Activated CD8-positive, alpha-beta memory T cell treated with anti-CD3 and anti-CD28 coated beads for 4 hours (primary cell): ENCODE results near the gene ANGPTL2.

ENCODE experiments used
- DNase-seq, 2 donors: peaks; one replicate each; pipeline ENCODE4 v3.0.0-alpha.2; 2020; ENCODE audit warnings: low read depth in 2 of 2

ANGPTL2 gene

DNA sequence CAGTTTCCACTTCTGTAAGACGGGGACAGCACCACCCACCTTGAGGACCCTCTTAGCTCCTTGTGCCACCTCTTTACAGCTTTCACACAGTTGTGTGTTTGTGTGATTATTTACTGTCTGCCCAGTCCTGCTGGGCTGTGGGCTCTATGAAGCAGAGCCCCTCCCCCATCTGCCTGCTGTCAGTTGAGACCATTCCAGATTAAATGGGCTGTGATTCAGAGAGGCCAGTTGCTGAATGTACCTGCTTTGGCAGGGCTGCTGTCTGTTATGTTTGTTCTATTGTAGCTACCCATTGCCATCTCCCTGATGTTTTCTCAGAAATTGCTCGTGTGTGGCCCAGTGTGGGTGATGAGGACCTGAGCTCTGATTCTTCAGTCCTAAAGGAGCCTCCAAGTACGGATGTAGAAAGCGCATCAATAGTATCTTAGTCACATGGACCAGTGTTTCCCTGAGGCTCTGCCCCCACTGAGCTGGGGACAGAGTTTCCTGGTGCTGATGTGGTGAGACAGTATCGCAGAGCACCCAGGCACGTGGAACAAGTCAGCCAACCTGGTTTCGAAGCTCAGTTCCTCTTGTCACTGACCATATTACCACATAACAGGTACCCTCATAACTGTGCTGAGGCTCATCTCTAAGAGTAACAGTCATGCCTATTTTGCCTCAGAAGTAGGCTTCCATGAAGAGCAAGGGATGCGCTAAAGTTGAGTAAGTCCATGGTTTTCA is 3.7 kb downstream of the ANGPTL2 start:
- no peak for DNase-seq

DNA sequence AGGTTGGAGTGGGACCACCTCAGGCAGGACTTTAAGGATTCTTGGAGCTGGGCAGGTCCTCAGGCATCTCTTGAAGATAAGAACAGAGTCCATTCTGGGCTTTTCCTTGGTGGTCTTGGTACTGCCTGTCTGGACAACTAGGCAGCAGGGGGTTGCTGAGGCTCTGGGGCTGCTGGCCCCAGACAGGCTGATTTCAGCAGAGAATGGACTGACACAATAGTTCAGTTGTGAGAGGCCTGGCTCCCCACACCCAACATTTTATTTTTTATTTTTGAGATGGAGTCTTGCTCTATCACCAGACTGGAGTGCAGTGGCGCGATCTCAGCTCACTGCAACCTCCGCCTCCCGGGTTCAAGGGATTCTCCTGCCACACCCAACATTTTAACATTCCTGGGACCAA is 4.6 kb downstream of the ANGPTL2 start:
- no peak for DNase-seq

DNA sequence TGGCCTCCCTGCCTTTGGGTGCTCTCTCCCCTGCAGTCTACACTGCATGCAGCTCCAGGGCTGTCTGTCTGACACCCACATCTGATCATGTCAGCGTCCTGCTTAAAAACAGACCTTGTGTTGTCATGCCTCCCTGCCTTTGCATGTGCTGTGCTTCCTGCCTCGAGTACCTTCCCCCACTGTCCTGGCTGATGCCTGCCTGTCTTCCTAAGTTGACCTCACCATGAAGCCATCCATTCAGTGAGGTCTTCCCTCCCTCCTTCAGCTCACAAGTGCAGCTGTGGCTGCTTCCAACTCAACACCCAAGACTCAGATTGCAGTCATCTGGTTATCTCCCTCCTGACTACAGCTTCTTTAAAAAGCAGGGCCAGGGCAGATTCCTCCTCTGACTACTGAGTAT is 5.5 kb downstream of the ANGPTL2 start:
- DNase-seq: no peak

DNA sequence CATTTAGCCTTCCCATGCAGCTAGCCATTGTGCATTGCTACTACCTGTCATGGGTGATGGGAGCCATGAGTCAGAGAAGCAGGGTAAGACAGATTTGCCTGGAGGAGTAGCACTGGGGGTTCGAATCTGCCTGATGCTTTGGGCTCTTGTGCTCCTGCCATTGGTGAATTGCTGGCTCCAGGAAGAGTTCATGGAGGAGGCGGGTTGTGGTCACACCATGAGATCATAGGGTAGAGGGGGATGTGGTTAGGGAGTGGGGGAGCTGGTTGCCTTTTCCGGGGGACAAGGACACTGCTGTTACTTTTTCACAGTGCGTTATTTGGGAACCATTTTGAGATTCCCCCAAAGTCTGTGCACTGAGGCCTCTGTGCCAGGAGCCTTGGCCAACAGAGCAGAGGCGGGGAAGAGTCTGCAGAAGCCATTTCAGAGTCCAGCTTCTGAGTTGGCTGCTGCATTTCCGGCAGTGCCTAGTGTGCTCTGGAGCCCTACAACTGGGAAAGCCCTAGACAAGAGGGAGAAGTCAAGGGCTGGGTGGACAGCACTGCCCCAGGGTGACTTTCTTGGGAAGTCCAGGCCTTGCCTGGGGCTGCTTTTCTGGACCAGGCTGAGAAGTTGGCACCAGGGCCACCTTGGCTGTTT is 6.2 kb downstream of the ANGPTL2 start:
- DNase-seq: no peak

DNA sequence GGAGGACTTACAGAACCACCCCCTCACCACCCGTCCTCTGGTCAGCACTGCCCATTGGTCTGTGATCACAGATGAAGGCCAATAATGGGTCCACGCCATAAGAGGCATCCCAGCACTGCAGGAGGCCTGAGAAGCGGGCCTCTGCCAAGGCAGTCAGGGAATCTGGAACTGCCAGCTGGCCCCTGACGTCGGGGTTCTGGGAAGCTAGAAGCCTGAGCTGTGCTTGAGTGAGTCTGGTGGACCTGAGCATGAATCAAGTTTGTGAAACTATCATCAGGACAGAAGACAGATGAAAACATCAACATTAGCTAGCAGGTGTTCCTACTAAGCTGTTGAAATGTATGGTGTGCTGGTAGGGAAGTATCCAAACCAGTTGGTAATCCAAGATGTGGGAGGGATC is 7.8 kb downstream of the ANGPTL2 start:
- no peak for DNase-seq

DNA sequence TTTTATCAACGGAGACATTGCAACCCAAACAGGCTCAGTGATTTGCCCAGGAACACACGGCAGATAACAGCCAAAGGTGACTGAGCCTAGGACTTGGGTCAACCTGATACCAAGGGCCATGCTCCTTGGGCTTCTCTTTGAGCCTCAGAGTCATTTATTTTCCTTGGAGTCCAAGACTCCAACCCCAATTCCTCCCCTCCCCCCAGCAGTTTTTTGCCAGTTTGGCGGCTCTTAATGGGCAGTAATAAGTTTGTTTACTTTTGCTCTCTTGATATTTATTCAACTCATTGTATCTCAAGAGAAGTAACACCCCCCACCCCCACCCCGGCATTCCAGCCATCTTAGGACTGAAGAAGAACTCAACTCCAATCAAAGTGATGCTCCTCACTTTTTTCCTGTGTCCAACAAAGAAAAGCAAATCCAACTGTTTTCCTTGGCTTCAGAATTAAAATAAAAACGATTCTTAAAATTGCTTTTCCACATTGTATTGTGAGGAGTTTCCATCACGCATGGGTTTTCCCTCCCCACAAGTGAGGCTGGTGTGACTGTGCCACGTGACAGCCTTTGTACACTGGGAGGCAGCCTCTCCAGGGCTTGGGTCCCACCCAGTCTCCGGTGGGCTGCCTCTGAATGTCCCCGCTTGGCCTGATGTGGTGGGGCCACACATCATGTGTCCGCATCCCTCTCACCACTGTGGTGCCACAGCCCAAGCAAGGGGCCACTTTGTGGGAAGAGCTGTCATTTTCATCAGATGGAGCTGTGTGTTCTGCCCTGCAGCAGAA is 9.1 kb downstream of the ANGPTL2 start:
- no peak for DNase-seq

DNA sequence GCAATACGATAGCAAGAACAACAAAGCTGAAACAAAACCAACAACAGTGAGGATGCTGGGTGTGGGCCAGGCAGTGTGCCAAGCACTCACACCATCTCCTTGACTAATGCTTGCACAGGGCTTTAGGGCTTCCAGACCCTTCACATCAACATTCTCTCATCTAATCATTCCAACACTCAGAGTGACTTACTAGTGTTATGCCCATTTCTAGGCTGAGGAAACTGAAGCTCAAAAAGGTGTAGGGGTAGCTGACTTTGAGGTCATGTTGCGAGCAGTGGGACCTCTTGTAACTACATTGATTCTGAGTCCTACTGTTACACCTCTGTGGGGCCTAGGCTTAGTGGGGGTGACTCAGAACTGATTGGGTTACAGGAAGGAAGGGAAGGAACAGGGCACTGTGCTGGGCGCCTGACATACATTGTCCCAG is 9.7 kb downstream of the ANGPTL2 start:
- DNase-seq: no peak

DNA sequence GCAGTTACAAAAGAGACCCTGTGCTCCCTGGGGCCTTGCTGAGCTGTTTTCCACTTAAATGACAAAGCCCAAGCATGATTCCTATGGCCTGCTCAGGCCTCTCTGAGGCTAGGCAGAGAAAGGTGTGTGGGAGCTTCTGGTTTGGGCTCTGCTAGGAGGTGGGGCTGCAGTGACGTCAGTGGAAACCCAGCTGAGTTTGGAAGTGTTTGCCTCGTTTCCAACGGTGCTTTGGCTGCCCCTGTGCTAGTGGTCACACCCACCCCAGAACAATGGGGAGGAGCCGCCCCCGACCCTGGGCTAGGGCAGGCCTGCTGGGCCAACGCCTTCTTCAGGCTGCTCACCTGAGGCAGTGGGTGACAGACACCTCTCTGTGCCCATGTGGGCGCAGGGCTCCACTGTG is 10.4 kb downstream of the ANGPTL2 start:
- no peak for DNase-seq

DNA sequence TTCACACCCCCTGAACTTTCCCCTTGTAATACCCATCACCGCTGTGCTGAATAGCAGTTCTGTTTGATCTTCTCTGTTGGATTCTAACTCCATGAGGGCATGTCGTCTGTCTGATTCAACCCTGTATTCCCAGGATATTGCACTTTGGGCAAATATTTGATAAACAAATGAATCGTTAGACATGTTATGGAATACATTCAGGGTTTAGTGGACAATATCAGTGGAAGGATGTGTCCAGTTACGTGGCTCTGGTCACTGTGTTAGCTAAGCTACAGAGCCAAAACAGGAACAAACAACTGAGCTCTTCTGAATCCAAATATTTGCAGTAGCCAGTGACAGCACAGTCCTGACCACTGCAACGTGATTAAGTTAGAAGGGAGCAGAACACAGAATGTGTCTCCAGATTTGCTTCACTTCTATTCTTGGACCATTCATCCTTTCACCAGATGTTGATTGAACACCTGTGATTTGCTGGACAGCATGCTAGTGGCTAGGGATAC is 13.2 kb downstream of the ANGPTL2 start:
- DNase-seq: no peak

DNA sequence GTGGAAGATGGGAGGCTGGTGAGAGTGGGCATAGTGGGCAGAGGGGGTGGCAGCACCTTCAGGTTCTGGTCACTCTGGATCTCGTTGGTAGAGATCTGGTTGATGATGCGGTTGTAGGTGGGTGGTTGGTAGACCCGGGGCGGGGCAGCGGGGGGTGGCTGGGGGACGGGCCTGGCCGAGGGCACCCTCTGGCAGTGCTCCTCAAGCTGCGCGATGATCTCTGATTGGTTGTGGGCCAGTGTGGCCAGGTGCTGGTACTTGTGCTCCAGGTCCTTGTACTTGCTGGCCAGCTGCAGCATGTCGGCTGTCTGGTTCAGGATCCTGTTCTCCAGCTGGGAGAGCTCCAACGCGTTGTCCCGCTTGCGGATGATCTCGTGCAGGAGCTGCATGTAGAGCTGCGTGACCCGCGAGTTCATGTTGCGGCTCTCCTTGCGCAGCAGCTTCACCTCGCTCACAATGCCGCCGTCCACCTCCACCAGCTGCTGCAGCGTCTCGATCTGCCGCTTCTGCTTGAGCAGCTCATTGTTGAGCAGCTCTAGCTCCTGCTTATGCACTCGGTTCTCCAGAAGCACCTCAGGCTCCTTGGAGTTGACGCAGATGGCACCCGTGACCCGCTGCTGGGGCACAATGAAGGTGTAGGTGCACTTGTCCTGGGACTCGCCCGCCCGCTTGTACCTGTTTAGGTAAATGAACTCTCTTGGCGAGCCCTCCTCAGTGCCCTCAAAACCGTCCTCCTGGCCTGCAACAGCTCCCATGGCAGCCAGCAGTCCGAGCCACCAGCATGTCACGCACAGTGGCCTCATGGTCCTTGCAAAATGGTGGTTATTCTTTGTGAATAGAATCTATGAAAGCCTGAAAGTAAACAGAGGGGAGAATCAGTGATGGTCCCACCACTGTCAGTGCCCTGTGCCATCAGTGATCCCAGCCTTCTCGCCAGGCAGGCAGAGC is 14.2 kb downstream of the ANGPTL2 start:
- no peak for DNase-seq

DNA sequence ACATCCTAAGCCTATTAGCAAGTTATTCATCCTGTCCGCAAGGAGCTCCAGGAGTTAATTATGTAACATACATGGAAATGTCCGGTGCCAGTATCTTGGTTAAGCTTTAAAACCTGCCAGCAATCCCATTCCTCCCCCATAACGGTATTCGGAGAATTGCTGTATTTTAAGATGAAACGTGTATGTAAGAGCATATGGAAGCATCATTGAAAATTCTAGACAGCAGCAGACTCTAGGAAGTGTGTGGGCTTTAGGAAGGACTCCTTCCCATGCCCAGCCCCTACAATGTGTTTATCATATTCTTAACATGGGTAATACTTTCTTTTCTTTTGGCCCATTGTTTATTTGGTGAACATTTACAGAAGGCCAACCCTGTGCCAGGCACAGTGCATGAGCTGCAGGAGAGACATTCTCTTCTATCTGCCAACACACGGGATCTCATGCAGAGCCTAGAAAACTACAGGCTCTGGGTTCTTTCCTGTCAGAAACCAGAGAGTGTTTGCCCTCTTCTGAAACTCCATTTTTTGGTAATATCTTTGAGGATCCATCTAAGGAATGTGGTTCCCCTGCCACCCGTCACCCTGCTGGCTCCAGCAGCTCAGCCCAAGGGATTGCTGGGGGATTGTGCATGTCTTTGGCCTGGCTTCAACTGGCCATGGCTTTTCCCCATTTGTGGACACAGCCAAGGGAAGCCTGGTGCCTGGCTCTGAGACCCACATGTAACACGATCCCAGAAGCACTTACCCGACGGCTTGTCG is 15.1 kb downstream of the ANGPTL2 start:
- no peak for DNase-seq

DNA sequence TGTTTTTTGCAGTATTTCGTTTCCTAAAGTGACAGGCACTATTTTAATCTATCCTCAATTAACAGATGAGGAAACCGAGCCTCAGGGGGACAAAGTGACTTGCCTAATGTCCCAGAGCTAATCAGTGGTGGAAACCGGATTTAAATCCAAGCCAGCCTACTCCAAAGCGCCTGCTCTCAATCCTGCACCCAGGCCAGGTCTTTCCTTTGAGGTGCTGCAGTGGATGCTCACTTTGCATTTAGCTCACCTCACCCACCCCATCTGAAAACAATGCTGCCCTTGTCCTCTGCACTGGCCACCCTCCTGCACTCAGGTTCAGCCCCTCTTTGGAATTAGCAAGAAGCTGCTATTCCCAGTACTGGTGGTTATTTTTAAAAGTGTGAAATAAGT is 16.0 kb downstream of the ANGPTL2 start:
- DNase-seq: no peak

DNA sequence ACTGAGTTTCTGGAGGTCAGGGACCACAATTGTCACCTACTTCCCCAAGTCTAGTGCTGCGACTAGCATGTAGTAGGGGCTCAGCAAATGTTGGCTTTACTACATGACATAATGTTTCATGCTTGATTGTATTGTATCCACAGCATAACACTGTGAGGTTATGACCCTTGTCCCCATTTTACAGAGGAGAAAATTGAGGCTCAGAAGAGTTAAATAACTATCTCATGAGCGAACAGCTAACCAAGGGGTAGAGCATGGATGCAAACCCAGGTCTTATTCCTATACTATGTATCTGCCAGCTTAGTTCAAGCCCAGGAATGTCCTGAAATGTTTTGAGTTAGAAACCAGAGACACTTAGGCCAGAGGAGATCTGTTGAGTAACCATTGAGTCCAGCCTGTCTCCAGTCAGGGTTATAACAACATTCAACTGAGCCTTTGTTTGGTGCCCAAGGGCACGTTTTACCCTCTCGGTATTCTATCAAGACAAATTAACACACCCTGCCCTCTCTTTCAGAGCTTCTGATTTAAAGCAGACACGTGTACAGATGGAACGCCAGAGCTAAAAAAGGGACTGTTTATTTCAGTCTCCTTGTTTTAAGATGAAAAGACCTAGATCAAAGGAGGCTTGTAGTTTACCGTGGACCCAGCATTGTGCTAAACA is 16.5 kb downstream of the ANGPTL2 start:
- no peak for DNase-seq

DNA sequence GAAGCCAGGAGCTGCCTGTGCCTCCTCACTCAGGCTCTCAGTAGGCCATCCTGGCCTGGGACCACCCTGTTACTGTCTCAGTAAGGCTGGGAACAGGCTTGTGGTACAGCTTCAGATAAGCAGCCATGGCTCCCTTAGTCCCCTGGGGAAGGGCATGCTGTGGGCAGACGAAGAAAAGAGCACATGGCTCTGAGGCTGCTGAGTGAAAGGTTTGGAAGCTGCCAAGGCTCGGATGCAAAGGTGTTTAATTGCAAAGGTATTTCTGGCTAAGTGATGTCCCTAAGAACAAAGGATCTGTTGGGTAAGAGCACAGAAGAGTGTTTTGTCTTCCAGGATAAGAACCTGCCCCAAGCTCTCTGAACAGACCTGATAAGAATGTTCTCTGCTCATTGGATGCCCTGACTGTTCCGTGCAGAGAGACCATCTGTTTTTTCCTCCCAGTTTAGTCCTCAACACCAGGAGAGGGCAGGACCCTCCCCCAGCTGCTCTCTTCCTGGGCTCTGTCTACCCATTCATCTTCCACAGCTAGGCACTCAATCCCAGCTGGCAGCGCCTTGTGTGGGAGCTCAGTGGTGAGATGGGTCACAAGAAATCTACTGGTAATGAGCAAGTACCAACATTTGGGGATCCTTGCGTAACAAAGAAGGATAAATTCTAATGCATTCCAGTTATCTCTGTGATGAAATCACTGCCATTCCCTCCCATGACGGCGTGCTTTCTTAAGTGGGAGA is 17.7 kb downstream of the ANGPTL2 start:
- DNase-seq: no peak

DNA sequence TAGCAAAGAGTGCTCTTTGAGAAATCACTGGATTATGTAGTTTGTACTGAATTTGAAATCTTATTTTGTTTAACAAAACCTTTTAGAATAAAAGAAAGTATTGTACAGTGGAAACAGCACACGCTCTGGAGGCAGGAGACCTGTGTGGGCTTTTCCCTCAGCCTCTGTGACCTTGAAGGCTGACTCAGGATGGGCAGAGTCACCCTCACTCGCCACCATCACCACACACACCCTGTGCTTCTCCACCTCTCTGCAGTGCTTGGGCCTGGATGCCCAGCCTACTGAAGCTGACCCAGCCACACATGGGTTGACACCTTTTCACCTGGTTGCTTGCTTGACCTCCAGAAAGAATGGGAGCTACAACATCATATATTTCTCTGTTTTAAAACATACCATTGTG is 19.6 kb downstream of the ANGPTL2 start:
- DNase-seq: no peak

DNA sequence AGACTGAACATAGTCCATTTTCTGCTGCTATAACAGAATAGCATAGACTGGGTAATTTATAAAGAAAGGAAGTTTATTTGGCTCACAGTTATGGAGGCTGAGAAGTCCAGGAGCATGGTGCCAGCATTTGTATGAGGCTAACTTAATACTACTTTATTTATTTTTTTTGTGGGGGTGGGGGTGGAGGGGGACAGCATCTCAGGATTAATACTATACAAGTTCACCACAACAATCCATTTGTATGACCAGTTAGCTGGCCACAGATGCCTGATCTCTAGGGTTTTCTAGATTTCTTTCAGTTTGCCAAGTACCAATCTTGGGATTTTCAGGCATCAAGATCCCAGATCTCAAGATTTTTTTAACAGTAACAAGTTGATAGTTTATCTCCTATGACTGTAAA is 20.3 kb downstream of the ANGPTL2 start:
- DNase-seq: no peak

DNA sequence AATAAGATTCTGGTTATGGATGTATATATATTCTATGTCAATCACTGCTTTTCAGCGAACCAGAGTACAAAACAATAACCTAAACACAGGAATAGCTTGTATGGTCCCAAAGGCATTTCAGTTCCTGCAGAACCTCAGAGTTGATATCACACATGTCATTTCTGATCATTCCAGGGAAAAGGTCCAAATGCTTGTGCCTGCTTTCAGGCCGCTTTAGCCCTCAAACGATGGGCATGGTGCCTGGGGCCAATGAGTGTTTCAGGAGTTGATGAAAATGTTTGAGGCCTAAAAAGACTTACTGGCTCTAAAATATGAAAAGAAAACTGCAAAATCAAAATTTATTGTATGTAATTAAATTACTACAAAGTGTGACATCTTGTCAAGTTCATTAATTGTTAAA is 22.8 kb downstream of the ANGPTL2 start:
- DNase-seq: no peak

DNA sequence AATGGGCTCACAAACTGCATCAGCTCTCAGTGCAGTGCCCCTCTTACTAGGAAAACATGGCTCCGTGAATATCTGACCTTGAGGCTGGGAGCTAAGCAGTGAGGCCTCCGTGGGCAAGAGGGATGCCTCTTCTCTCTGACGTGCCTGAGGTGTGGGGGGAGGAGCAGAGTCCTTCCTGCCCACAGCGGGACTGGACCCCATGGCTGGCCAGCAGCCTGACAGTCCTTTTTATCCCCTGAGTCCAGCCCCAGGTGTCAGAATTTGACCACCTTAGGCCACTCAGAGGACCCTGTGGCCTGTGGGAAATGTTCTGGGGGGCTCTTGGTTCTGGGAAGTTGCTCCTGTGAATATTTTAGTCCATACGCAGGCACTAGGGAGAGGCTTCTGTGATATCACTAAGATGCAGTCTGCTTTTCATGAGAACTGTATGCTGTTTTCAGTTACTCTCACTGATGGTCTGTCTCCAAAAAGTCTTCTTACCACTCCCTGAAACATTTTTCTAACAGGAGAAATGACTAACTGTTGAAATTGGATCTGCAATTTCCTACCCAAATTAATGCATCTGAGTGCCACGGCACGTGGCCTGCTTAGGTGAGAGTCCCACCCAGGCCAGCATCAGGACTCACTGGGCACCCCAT is 23.4 kb downstream of the ANGPTL2 start:
- no peak for DNase-seq

DNA sequence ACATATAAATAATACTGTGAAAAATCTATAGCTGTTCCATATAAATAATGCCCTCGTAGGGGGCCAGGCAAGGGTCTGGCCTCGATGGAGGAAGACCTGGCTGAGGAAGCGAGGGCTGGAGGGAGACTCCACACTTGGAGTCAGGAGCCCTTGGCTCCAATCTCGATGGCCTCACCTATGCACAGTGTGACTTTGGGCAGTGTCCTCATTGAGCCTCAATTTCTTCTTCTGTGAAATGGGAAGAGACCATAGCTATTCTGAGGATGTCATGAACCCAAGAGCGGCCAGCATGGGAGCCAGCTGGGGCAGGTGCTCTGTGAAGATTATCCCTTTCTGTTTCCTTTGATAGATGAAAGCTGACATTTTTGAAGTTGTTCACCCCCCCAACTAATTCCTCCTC is 24.8 kb downstream of the ANGPTL2 start:
- DNase-seq: no peak
